NCI-H2081 (cell line): ENCODE measurements around the gene BAD.

ENCODE experiments used
- DNase-seq, 2 experiments: peaks; one replicate each; lab custom pipeline; 2025; lab: John Stamatoyannopoulos, UW

The BAD gene

GRCh38 chr11:64296236-64296635 lies 11.8 kb upstream of the BAD start:
- no peak for DNase-seq

GRCh38 chr11:64295760-64296159 lies 11.3 kb upstream of the BAD start:
- DNase-seq: no peak

- DNase-seq: no peak
Measured at GRCh38 chr11:64294774-64295173, 10.3 kb upstream of the BAD start.

GRCh38 chr11:64292460-64293254 lies 8.2 kb upstream of the BAD start:
- DNase-seq: no peak

- DNase-seq: no peak
Measured at GRCh38 chr11:64291752-64292459, 7.4 kb upstream of the BAD start.

GRCh38 chr11:64291262-64291751 lies 6.8 kb upstream of the BAD start, which contains the start of gene KCNK4:
KCNK4 (plus strand) TSS chr11:64291302; CDS start chr11:64293019, 1,717 bp downstream.
- no peak for DNase-seq

GRCh38 chr11:64290352-64291261 lies 6.1 kb upstream of the BAD start:
- no peak for DNase-seq

- DNase-seq: no peak
Measured at GRCh38 chr11:64289002-64289564, 4.6 kb upstream of the BAD start.

- DNase-seq: no peak
Measured at GRCh38 chr11:64288353-64288750, 3.9 kb upstream of the BAD start.

- no peak for DNase-seq
Measured at GRCh38 chr11:64287676-64288352, 3.3 kb upstream of the BAD start.

GRCh38 chr11:64286801-64287159 lies 2.3 kb upstream of the BAD start:
- DNase-seq: no peak

GRCh38 chr11:64285885-64286800 lies 1.7 kb upstream of the BAD start:
- DNase-seq: peak; percentile 39 to 70

- DNase-seq: peak; percentile 65 to 81
Measured at GRCh38 chr11:64284962-64285884, 758 bp upstream of the BAD start, which contains the start of gene GPR137. GPR137 (plus strand) TSS chr11:64285848; CDS start chr11:64286525, 677 bp downstream.

GRCh38 chr11:64283092-64283491 lies 1.4 kb downstream of the BAD start:
- DNase-seq: no peak

- DNase-seq: no peak
Measured at GRCh38 chr11:64281957-64282770, 2.3 kb downstream of the BAD start.

GRCh38 chr11:64278576-64279190 lies 5.8 kb downstream of the BAD start:
- no peak for DNase-seq

GRCh38 chr11:64276653-64277431 lies 7.6 kb downstream of the BAD start:
- DNase-seq: no peak
